Mesothelial cell of epicardium (in vitro differentiated cells): ENCODE measurements around the gene SLC23A2. TPM values are rescaled to one million over a fixed set of nuclear protein-coding genes. Genes with fewer than 3 reads are reported as not detected.

Source experiments
- DNase-seq, 2 experiments: peaks; one replicate each; pipeline ENCODE4 v3.0.0; 2021; ENCODE audit warnings: low spot score in 2 of 2; ENCODE audit not compliant: unreplicated experiment in 2 of 2
- H3K27ac Mint-ChIP-seq: 2 replicates; pipeline ENCODE4 v1.8.0; 2021; ENCODE audit warnings: mixed read lengths
- H3K27me3 Mint-ChIP-seq: 2 replicates; pipeline ENCODE4 v1.8.0; 2021; ENCODE audit warnings: low read depth, mixed read lengths
- H3K36me3 Mint-ChIP-seq: 2 replicates; pipeline ENCODE4 v1.8.0; 2021; ENCODE audit warnings: mixed read lengths
- H3K4me1 Mint-ChIP-seq: 2 replicates; pipeline ENCODE4 v1.8.0; 2021; ENCODE audit warnings: mixed read lengths
- H3K4me3 Mint-ChIP-seq: 2 replicates; pipeline ENCODE4 v1.8.0; 2021; ENCODE audit warnings: mild to moderate bottlenecking, moderate library complexity, mixed read lengths
- H3K9me3 Mint-ChIP-seq: 2 replicates; pipeline ENCODE4 v1.8.0; 2021; ENCODE audit warnings: mixed read lengths
- CTCF ChIP-seq: fragments of 200-600 bp; sonication (generic); IDR thresholded peaks from one replicate; pipeline ENCODE4 v1.5.0; 2021; ENCODE audit warnings: antibody characterized with exemption; ENCODE audit not compliant: unreplicated experiment
- total RNA-seq: library from RNA; stranded (reverse); gene quantifications from 3 replicates; pipeline ENCODE4 v1.2.1, GENCODE V29; 2021

Gene SLC23A2
- total RNA-seq, 1 donor from 2014 or later = 33.7 TPM

GRCh38 chr20:4957939-4958362, 43.4 kb downstream of the SLC23A2 start:
- Mint-ChIP-seq H3K4me1 (peaks cover 11% of the 10 kb centered on the region), H3K27me3 (no peaks in the 10 kb centered on the region), H3K4me3 (no peak overlapping the region), H3K9me3 (no peaks in the 10 kb centered on the region), H3K36me3 (no peaks in the 10 kb centered on the region), H3K27ac (no peak overlapping the region)
- no peak for TF ChIP-seq CTCF
- no peak for DNase-seq

- Mint-ChIP-seq H3K36me3 (peaks cover 3% of the 10 kb centered on the region), H3K27me3 (no peaks in the 10 kb centered on the region), H3K4me1 (peaks cover 8% of the 10 kb centered on the region), H3K4me3 (no peak overlapping the region), H3K27ac (no peak overlapping the region), H3K9me3 (peaks cover 3% of the 10 kb centered on the region)
- TF ChIP-seq CTCF = no peak
- no peak for DNase-seq
These were observed 44.1 kb downstream of the SLC23A2 start for GRCh38 chr20:4957187-4957586.

- no peak overlapping the region for H3K4me3 Mint-ChIP-seq
- peaks cover 5% of the 10 kb centered on the region for H3K9me3 Mint-ChIP-seq
- TF ChIP-seq CTCF = peak; percentile 82
- peaks cover 10% of the 10 kb centered on the region for H3K36me3 Mint-ChIP-seq
- DNase-seq = no peak
- no peaks in the 10 kb centered on the region for H3K27me3 Mint-ChIP-seq
- H3K4me1 Mint-ChIP-seq = peaks cover under 1% of the 10 kb centered on the region
- H3K27ac Mint-ChIP-seq = no peak overlapping the region
These were observed 45.0 kb downstream of the SLC23A2 start for GRCh38 chr20:4956200-4956810.

GRCh38 chr20:4953881-4954280, 47.4 kb downstream of the SLC23A2 start:
- peaks cover 16% of the 10 kb centered on the region for H3K36me3 Mint-ChIP-seq
- no peak overlapping the region for H3K27ac Mint-ChIP-seq
- no peak for TF ChIP-seq CTCF
- H3K4me1 Mint-ChIP-seq = no peaks in the 10 kb centered on the region
- peaks cover 5% of the 10 kb centered on the region for H3K9me3 Mint-ChIP-seq
- H3K4me3 Mint-ChIP-seq = no peak overlapping the region
- H3K27me3 Mint-ChIP-seq = no peaks in the 10 kb centered on the region
- DNase-seq = no peak

- H3K36me3 Mint-ChIP-seq = peaks cover 16% of the 10 kb centered on the region
- no peak for DNase-seq
- no peaks in the 10 kb centered on the region for H3K27me3 Mint-ChIP-seq
- no peak for TF ChIP-seq CTCF
- H3K9me3 Mint-ChIP-seq = peaks cover 5% of the 10 kb centered on the region
- no peak overlapping the region for H3K27ac Mint-ChIP-seq
- no peaks in the 10 kb centered on the region for H3K4me1 Mint-ChIP-seq
- H3K4me3 Mint-ChIP-seq = no peak overlapping the region
These were observed 49.1 kb downstream of the SLC23A2 start for GRCh38 chr20:4952229-4952628.

GRCh38 chr20:4951299-4951698, 50.0 kb downstream of the SLC23A2 start:
- no peaks in the 10 kb centered on the region for H3K27me3 Mint-ChIP-seq
- H3K4me1 Mint-ChIP-seq = peaks cover under 1% of the 10 kb centered on the region
- H3K4me3 Mint-ChIP-seq = no peak overlapping the region
- H3K27ac Mint-ChIP-seq = no peak overlapping the region
- no peak for TF ChIP-seq CTCF
- DNase-seq = no peak
- peaks cover 16% of the 10 kb centered on the region for H3K36me3 Mint-ChIP-seq
- peaks cover 5% of the 10 kb centered on the region for H3K9me3 Mint-ChIP-seq
